GM21717 (cell line): ENCODE results near the gene SDC4.

Source experiments
- ATAC-seq: cut with Tn5 transposase; IDR thresholded peaks from one replicate; pipeline ENCODE4 v1.9.1; 2021; ENCODE audit warnings: mild to moderate bottlenecking, moderate library complexity; ENCODE audit not compliant: unreplicated experiment

The SDC4 gene

GRCh38 chr20:45344168-45344860 is 3.9 kb downstream of the SDC4 start:
- ATAC-seq, result no peak

DNA sequence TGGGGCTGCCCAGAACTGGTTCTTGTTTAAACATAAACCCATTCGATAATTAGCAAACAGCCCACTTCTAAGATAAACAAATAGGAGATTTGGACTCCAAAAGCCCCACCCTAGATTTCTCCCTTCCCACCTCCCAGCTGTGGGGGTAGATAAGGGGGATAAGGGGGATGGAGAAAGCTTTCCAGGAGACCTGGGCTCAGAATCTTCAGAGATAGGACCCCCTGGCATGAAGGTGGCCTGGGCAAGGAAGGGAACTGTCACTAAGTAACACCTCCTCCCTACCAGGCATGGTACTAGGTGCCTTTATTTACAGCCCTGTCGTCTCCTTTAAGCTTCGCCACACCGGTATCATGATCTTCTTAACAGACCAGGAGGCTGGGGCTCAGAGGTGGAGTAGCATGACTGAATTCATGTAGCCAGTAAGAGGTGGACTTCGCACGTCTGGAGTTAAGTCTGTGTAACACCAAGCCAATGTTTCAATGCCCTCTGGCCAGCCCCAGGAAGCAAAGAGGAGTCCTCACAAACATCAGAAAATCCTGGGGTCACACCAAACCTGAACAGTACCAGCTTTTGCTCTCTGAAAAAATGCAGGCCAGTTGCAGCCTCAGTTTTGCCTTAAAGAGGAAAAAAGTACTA is 4.6 kb downstream of the SDC4 start:
- no peak for ATAC-seq

- no peak for ATAC-seq
Observed at GRCh38 chr20:45342855-45343531, 5.2 kb downstream of the SDC4 start.

- no peak for ATAC-seq
Observed at GRCh38 chr20:45341939-45342854, 6.0 kb downstream of the SDC4 start.

DNA sequence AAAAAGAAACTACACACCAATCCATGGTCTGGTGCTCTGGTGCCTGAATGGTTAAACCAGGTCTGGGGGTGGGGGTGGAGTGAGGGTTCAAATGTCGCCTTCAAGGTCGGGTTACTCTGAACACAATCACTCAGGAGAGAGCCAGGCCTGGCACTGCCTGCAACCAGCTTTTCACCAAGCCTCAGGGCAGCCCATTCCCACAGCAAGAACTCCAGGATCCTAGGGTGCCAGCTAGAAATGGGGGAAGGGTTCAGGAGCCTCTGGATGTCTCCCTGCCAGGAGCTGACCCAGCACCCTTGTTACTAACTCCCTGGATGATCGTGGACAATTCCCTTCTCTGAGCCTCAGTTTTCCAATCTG is 6.7 kb downstream of the SDC4 start:
- ATAC-seq, result no peak

DNA sequence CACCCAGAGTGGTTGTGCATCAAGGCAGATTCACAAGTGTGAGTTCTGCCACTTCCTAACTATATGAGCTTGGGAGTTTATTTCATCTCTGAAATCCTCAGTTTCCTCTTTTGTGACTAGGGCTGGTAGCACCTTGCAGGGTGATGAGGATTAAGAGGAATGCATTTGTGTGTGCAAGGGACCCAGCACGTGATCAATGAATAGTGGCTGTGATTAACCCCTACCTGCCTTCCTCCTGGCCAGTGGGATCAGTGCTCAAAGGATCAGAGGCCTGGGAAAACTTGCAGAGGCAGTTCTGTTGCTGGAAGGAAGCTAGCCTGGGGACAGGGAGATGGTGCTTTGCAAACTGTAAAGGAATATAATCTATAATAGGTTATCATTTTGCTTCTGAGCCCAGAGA is 7.3 kb downstream of the SDC4 start:
- ATAC-seq, result no peak

DNA sequence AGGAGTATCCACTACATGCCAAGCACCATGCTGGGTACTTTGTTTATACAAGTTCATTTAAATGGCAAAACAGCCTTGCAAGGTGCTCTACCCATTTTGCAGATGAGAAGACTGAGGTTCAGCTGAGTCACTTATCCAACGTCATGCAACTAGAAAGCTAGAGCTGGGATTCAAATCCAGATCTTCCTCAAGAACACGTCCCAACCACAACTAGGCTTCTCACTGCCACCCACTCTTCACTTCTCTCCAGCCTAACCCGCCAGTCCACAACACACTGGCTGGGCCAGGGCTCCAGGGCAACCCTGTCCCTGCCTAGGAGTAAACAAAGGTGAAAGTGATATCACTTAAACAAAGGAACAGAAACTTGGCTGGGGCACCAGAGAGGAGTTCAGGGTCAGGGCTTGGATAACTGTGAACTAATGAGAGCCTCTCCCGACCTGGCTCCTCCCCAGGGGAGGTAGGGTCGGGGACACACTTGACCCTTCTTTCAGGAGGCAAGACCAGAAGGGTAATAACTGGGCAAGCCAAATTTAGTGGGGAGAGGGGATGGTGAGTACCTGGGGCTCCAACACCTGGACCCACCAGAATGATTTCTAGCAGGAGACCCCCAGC is 7.9 kb downstream of the SDC4 start:
- ATAC-seq, result no peak

GRCh38 chr20:45339799-45340198 is 8.4 kb downstream of the SDC4 start:
- no peak for ATAC-seq

DNA sequence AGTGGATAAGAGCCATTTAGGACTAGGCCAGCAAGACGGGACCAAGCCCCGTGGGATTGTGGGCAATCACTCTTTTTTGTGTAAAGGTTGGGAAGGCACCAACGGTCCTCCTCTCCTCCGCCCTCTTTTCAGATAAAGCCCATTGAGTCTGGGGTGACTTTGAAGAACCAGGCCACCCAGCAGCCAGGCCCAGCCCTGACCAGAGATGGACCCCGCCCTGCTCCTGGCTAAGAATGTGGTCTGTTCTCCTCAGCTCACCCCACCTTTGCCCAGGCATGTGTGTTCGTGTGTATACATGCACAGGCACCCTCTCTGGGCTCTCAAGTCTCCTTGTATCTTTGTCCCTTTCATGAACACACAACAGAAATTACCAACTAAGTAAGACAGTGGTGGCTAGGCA is 9.1 kb downstream of the SDC4 start:
- ATAC-seq, result no peak

DNA sequence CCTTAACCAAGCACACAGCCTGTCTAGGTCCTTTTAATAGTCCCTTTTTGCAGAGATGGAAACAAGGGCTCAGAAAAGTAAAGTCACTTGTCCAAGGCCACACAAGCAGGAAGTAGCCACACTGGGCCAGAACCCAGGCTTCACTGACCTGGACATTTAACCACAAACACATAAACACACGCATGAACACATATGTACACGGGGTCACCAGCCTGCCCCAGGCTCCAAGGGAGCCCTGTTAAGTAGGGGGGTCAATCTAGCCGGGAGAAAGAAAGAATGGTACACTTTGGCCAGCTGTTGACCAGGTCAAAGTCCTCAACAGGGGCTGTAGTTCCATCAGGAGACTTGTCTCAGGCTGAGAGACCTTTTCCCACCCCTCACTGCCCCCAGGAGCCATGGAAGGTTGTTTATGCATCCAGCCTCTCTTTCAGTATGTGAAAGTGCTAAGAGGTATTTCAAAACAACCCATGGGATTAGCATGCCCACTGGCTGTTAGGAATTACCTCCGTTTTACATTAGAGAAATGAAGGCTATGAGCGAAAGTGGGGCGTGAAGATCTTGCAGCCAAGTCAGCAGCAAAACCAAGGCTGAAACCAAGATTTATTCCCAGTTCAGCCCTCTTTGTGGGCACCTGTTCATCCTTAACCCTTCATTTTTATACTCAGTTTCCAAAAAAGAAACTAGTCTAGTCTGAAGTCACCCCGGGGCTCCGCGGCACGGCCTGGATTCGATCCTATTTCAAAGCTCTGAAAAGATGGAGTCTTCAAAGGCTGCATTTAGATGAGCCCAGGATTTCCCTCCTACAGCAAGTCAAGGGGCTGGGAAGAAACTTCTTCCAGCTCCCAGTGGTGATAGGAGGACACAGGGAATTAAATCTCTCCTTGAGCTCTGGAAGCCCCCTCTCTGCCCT is 9.8 kb downstream of the SDC4 start:
- ATAC-seq, result no peak

DNA sequence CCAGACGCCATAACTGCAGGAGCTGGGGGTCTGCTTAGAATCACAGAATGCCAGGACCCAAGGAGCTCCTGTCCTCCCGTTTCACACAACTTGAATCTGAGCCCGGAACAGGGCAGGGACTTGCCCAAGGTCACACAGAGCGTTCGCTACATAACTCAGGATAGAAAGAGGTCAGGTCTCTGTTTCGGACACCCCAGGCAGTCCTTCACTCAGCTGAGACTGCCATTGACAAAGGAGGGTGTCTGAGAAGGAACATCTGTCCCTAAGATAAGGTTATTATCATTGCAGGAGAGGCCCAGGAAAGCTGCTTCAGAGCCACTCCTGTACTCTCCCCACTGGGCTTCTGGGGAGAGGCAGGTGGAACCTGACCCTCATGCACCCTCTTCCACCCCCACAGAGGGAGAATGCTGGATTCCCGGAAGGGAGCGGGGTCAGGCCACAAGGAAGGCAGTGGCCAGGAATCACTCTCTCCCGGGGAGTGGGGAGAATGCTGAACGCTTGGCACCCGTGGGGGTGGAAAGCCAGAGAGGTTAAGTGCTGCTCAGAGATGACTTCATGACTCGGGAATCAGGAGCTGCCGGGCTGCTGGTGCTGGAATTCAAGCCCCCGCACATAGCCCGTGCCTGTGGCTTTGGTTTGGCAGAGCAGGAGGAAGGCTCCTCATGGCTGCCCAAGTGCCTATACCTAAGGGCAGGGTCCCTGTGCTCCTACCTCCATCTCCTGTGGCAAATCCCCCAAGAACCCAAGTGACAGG is 10.7 kb downstream of the SDC4 start:
- ATAC-seq, result no peak

- no peak for ATAC-seq
Observed at GRCh38 chr20:45336530-45337366, 11.5 kb downstream of the SDC4 start.

- no peak for ATAC-seq
Observed at GRCh38 chr20:45330476-45330875, 17.7 kb downstream of the SDC4 start.

GRCh38 chr20:45329497-45330319 is 18.5 kb downstream of the SDC4 start:
- ATAC-seq, result no peak

GRCh38 chr20:45328451-45328850 is 19.8 kb downstream of the SDC4 start:
- no peak for ATAC-seq

DNA sequence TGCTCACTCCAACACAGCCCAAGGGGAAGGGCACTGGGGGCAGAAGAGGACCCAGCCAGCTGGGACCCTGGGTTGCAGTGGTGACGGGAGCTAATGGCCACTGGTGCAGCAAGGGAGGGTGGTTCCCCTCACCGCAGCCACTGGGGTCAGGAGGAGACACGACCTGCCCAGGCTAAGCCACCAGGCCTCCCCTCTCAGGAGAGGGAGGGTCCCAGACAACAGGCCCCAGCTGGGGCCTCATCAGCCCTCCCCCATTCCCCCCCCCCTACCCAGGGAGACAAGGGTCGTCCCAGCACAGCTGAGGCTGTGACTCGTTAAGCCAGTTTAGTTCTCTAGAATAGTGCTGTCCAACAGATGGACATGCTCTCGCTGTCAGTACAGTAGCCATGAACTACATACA is 22.9 kb downstream of the SDC4 start:
- no peak for ATAC-seq

DNA sequence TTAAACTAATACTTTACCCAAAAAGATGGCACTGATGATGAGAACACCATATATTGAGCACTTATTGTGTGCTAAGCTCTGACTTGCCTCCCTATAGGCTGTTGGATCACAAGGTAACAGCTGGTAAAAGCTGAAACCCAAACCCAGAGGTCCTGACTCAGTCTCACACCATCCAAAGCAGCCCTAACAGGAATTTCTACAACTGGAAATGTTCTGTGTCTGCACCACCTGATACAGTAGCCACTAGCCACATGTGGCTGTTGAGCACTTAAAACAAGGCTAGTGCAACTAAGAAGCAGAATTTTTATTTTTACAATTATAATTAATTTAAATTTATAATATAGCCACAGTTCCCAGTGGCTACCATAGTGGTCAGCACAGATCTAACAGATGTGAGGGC is 24.5 kb downstream of the SDC4 start:
- ATAC-seq, result no peak
